H1 (cell line): Measurements from ENCODE around the gene ZSWIM4. TPM values are rescaled to one million over a fixed set of nuclear protein-coding genes. Genes with fewer than 3 reads are reported as not detected.

Experiments
- ATF2 ChIP-seq: IDR thresholded peaks from 2 replicates; pipeline ENCODE4 v1.6.1; 2012; ENCODE audit warnings: low read length, inconsistent platforms
- BRCA1 ChIP-seq: IDR thresholded peaks from 2 replicates; pipeline ENCODE4 v1.6.1; 2012; ENCODE audit warnings: low read depth, low read length, improper control_type of control experiment
- E2F6 ChIP-seq: IDR thresholded peaks from 2 replicates; pipeline ENCODE4 v1.6.1; 2012; ENCODE audit warnings: inconsistent platforms
- MAFK ChIP-seq: IDR thresholded peaks from 2 replicates; pipeline ENCODE4 v1.6.1; 2012; ENCODE audit warnings: low read depth, mild to moderate bottlenecking, improper control_type of control experiment, low read length
- NANOG ChIP-seq: IDR thresholded peaks from 2 replicates; pipeline ENCODE4 v1.6.1; 2011; ENCODE audit warnings: low read length, low read depth, mild to moderate bottlenecking, inconsistent platforms; ENCODE audit not compliant: insufficient read depth, poor library complexity, severe bottlenecking
- RAD21 ChIP-seq, 2 experiments: IDR thresholded peaks in 1 of 2; conservative IDR thresholded peaks in 1 of 2; 2 replicates each; pipeline ENCODE4 v1.6.1; 2011; ENCODE audit warnings: low read depth in 2 of 2, low read length in 2 of 2, improper control_type of control experiment in 1 of 2, inconsistent platforms in 1 of 2, mild to moderate bottlenecking in 1 of 2, moderate library complexity in 1 of 2
- TEAD4 ChIP-seq: IDR thresholded peaks from 2 replicates; pipeline ENCODE4 v1.6.1; 2012; ENCODE audit warnings: low read depth, low read length, inconsistent platforms, mixed read lengths
- polyA plus RNA-seq, 7 experiments: library from polyadenylated mRNA; depleted of rRNA in 3 of 7; stranded (reverse) in 5 of 7; unstranded in 2 of 7; fragments of >200 nt in 5 of 7; fragments of 200-250 nt in 2 of 7; gene quantifications; 1 replicate in 5 of 7; 2 replicates in 1 of 7; 4 replicates in 1 of 7; pipeline versions ENCODE4 v1.2.1 to v1.2.3, GENCODE V29; 2011 to 2013; ENCODE audit warnings: missing spikeins in 2 of 7, mixed read lengths in 2 of 7
- total RNA-seq: library from RNA; stranded (reverse); fragmentation: NEBNext Ultra II Directional; extraction: Animal tissue kit (Norgen Biotek cat#: 25700); gene quantifications from 2 replicates; pipeline ENCODE4 v1.2.1, GENCODE V29; 2021

Gene ZSWIM4
- total and polyA plus RNA-seq, 2 of the 8 experiments (the other 6 are each of a cell fraction or from before 2014, with no cell fraction given): 12.2 to 31.1 TPM

GRCh38 chr19:13847407-13848339 is 52.4 kb downstream of the ZSWIM4 start (continued):
- TF ChIP-seq NANOG (no peak), E2F6 (no peak), TEAD4 (no peak), RAD21 (IDR thresholded peaks at IDR 0.05 in 1 of 2, conservative IDR thresholded peaks at IDR 0.05 in 1 of 2; ENCODE audit: low read depth in 2 of 2, low read length in 2 of 2) (peak; percentile 13 to 31; a peak in 2 of 4 replicates), BRCA1 (no peak), MAFK (no peak), ATF2 (no peak)
